IPS DF 6.9 (cell line): ENCODE data around the gene C16orf74.

Experiments used
- DNase-seq: peaks from one replicate; pipeline ENCODE4 v3.0.0-alpha.2; 2013; ENCODE audit warnings: low read depth, low spot score
- H3K27ac ChIP-seq: one replicate; pipeline ENCODE4 v1.5.1; 2013; ENCODE audit warnings: low read length, control low read depth
- H3K27me3 ChIP-seq: 2 replicates; pipeline ENCODE4 v1.6.1; 2013; ENCODE audit warnings: mild to moderate bottlenecking, low read length; ENCODE audit not compliant: control insufficient read depth, insufficient read depth
- H3K36me3 ChIP-seq: 2 replicates; pipeline ENCODE4 v1.6.1; 2013; ENCODE audit warnings: low read length; ENCODE audit not compliant: control insufficient read depth, insufficient read depth
- H3K4me1 ChIP-seq: 2 replicates; pipeline ENCODE4 v1.6.1; 2013; ENCODE audit warnings: low read length; ENCODE audit not compliant: control insufficient read depth, insufficient read depth
- H3K4me3 ChIP-seq: 2 replicates; pipeline ENCODE4 v1.5.1; 2013; ENCODE audit warnings: mild to moderate bottlenecking, low read length
- H3K9me3 ChIP-seq: 2 replicates; pipeline ENCODE4 v1.6.1; 2013; ENCODE audit warnings: low read length, inconsistent platforms; ENCODE audit not compliant: control insufficient read depth, insufficient read depth
- WGBS: extraction: QIAGEN DNeasy Blood & Tissue Kit; methylation state at CpG from one replicate; pipeline ENCODE4 v1.1.7; 2013; ENCODE audit warnings: mixed read lengths, missing lambda C conversion rate; ENCODE audit not compliant: insufficient read length, insufficient coverage; 5-methylcytosine and 5-hydroxymethylcytosine counted together

The C16orf74 gene

DNA sequence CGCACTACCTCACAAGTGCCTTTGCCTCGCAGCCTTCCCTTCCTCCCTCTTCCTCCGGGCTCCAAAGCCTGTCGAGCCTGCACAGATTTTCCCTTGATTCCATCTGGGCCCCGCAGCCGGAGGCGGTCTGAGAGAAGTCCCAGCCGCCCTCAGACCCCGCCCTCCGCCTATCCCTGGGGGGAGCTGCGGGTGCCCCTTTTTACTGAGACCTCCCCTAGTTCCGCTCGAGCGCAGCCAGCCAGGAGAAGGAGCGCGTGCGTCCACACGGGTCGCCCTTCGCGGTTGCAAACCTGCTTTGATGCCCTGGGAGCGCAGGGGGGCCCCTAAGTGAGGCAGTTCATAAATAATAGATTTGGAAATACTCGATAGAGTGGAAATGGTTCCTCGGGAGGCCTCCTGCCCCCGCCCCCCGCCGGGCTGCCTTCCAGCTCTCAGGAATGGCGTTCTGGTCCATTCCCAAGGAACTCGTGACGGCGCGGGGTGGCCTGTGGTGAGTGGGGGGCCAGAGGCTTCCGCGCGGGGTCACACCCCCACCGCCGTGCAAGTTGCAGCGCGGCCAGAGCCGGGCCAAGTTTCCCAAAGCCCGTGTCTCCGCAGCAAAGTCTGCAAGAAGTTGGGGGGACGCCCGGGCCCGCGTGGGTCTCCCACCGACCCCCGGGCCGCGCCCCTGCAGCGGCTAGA lies 610 bp downstream of the C16orf74 start:
- Histone ChIP-seq H3K4me1 (peaks cover 15% of the 10 kb centered on the region), H3K4me3 (peak overlapping the region; percentile 47; the same call in 1 of the 2 replicates), H3K27me3 (peaks cover 6% of the 10 kb centered on the region), H3K27ac (no peak overlapping the region), H3K9me3 (no peaks in the 10 kb centered on the region), H3K36me3 (no peaks in the 10 kb centered on the region)
- WGBS: no CpG with 5 or more reads among the region's 51 CpGs
- no peak for DNase-seq

DNA sequence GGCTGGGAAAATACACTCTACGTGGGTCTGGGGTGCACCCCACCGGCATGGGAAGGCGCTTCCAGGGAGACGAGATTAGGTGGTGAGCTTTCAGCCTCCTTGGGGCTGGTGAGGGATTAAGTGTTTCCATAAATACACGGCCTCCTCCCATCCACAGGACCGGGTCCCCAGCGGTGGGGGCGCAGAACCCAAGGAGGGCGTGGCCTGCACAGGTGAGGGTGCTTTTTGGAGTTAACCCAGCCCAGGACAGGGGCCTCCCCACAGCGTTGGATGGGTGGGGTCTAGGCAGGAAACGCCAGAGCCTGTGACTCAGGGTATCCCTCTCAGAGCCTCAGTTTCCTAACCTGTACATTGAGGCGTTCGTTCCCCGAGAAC lies 1.1 kb downstream of the C16orf74 start:
- Histone ChIP-seq H3K27me3 (peaks cover 6% of the 10 kb centered on the region), H3K9me3 (no peaks in the 10 kb centered on the region), H3K4me1 (peaks cover 15% of the 10 kb centered on the region), H3K27ac (no peak overlapping the region), H3K36me3 (no peaks in the 10 kb centered on the region), H3K4me3 (peak overlapping the region; percentile 47; the same call in 1 of the 2 replicates)
- WGBS: no CpG with 5 or more reads among the region's 14 CpGs
- no peak for DNase-seq

DNA sequence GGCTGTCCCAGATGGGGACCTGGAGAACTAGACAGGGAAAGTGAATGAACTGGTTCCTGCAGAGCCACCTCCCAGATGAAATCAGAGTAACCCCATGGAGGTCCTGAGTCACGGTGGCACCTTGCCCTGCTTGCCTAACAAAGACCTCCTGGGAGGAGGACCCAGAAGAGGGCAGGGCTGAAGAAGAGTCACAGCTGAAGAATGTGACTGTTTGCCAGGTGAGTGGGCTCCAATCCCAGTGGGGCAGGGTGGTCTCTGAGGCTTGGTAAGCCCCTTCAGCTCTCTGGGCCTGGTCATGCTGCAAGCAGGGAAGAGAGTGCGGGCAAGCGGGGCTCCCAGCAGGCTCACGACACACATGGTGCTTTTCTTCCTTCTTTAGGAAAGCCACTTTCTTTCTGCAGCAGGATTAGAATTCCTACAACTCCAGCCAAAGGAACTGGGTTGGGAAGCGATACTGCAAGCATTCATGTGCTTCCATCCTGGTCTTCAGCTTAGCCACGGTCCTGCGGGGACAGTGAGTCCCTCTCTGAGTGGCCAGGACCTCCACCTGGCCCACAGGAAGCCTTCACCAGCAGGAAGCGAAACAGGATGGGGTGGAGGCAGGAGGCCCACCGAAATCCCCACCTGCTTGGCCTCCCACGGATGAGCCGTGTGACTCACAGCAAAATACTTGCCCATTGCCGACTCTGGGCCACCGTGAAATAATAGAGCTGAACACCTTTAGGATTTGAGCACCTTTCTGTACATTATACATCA lies 4.3 kb downstream of the C16orf74 start:
- Histone ChIP-seq H3K27me3 (peaks cover 3% of the 10 kb centered on the region), H3K27ac (no peak overlapping the region), H3K36me3 (no peaks in the 10 kb centered on the region), H3K4me3 (no peak overlapping the region), H3K4me1 (peaks cover 9% of the 10 kb centered on the region), H3K9me3 (no peaks in the 10 kb centered on the region)
- no CpG with 5 or more reads among the region's 13 CpGs for WGBS
- no peak for DNase-seq

DNA sequence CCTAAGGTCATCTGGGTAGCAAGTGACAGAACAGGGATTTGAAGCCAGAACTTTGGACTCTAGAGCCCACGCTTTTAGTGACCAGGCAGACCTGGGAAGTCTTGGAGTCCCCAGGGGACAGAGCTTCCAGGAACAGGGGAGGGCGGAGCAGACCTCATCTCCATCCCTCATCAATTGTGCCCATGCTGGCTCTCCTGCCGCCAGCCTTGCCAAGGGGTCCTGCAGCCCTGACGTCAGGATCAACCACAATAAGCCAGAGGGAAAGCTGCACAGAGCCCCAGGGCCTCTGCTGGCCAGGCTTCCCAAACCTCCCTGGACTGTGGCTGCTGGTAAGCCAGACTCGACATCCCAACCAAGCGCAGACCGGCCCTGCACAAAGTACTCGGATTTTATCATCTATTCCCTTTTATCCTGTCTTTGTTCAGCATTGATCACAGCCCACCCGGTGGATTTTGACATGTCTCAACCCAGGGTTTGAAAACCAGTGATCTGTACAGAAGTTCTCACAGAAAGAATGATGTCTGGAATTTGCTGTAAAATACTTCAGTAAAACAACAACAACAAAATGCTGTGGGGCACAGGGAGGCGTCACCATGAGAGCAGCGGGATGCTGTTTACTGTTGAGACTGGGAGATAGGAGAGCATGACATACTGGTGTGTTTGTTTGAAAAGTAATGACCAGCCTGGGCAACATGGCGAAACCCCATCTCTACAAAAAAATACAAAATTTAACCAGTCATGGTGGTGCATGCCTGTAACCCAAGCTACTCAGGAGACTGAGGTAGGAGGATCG lies 11.8 kb downstream of the C16orf74 start:
- H3K27ac ChIP-seq: no peak overlapping the region
- H3K27me3 ChIP-seq: no peaks in the 10 kb centered on the region
- no peak overlapping the region for H3K4me3 ChIP-seq
- peaks cover 3% of the 10 kb centered on the region for H3K4me1 ChIP-seq
- no CpG with 5 or more reads among the region's 13 CpGs for WGBS
- H3K36me3 ChIP-seq: no peaks in the 10 kb centered on the region
- DNase-seq: no peak
- no peaks in the 10 kb centered on the region for H3K9me3 ChIP-seq

DNA sequence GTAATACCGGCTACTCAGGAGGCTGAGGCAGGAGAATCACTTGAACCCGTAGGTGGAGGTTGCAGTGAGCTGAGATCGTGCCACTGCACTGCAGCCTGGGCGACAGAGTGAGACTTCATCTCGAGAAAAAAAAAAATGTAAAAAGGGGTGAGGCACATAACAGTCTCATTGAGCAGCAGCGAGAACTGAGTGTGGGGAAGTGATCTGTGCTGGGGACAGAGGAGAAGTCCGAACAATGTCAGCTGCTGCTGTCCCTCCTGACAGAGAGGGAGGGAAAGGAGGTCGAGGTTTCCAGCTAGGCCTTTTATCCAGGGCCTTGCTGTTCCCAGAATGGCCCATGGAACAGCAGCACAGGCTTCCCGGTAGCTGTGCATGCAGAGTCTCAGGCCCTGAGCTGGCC lies 14.0 kb downstream of the C16orf74 start:
- WGBS: no CpG with 5 or more reads among the region's 9 CpGs
- Histone ChIP-seq H3K27me3 (no peaks in the 10 kb centered on the region), H3K9me3 (no peaks in the 10 kb centered on the region), H3K36me3 (no peaks in the 10 kb centered on the region), H3K27ac (no peak overlapping the region), H3K4me3 (no peak overlapping the region), H3K4me1 (peaks cover 4% of the 10 kb centered on the region)
- no peak for DNase-seq

DNA sequence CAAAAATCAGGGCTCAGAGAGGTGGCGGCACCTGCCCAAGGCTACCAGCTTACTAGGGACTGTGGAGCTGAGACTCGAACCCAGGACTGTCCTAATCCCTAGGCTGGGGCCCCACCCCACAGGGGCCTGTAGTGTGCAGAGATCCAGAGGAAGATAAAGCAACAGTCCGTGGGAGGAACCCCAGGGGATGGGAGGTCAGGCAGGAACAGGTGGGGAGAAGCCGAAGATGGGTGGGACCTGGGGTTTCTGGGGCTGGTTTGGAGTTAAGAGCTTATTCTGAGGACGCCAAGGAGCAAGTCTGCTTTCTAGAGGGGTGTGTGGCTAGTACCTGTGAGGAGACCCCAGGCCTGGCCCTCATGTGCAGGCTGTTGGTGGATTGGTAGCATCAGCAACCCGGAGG lies 14.9 kb downstream of the C16orf74 start:
- no peak overlapping the region for H3K27ac ChIP-seq
- no peaks in the 10 kb centered on the region for H3K9me3 ChIP-seq

DNA sequence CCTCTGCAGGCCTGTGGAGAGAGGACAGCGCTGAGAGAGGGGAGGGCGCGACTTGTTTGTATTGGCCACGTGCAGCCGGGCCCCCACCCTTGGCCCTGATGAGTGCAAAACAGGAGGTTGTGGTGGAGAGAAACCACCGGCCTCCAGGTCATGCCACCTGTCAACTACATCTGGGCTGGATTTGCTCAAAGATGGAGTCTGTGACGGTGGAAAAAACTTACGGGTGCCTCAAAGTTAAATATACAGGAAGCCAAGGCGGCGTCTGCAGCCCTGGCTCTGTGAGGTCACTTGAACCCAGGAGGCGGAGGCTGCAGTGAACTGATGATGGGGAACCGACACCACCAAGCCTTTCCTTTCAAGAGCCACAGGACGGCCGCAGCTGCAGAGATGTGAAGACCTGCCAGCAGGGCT lies 15.7 kb downstream of the C16orf74 start:
- Histone ChIP-seq H3K4me1 (peaks cover 4% of the 10 kb centered on the region), H3K27ac (no peak overlapping the region), H3K27me3 (no peaks in the 10 kb centered on the region), H3K36me3 (no peaks in the 10 kb centered on the region), H3K4me3 (no peak overlapping the region), H3K9me3 (no peaks in the 10 kb centered on the region)
- no peak for DNase-seq
- WGBS: no CpG with 5 or more reads among the region's 14 CpGs

More for the DNA sequence above, 14.9 kb downstream of the C16orf74 start:
- H3K4me3 ChIP-seq: no peak overlapping the region
- H3K27me3 ChIP-seq: no peaks in the 10 kb centered on the region
- H3K4me1 ChIP-seq: peaks cover 4% of the 10 kb centered on the region
- DNase-seq: no peak
- no peaks in the 10 kb centered on the region for H3K36me3 ChIP-seq
- no CpG with 5 or more reads among the region's 6 CpGs for WGBS

DNA sequence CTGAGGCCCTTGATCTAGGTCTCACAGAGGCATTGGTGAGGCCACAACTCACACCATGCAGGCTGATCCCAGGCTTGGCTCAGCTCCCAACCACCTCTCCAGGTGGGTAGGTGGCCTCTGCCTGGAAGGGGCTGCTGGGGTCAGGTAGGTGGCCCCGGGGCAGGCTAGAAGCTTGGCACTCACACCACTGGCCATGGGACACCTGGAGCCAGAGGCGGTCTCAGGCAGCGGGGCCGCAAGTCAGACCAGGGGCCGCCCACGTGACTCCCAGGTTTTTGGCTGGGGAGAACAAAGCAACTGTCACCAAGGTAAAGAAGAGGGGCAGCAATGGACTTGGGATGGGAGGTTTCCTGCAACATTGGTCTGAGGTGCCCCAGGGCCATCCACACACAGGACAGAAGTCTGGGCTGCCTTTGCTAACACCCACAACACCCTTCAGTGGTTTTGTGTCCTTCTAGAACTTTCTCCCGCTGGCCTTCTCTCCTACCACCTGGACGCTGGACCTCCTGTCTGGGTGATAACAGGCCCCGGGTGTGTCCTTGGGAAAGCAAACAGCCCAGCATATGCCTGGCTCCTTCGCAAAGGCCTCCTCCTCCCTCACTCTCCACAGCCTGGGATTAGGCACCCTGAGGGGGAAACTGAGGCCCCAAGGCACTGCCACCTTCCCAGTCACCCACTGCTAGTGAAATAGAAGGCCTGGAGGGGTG lies 16.4 kb downstream of the C16orf74 start:
- Histone ChIP-seq H3K27ac (no peak overlapping the region), H3K4me1 (peaks cover 4% of the 10 kb centered on the region), H3K27me3 (no peaks in the 10 kb centered on the region), H3K36me3 (no peaks in the 10 kb centered on the region), H3K9me3 (no peaks in the 10 kb centered on the region), H3K4me3 (no peak overlapping the region)
- no CpG with 5 or more reads among the region's 10 CpGs for WGBS
- no peak for DNase-seq

DNA sequence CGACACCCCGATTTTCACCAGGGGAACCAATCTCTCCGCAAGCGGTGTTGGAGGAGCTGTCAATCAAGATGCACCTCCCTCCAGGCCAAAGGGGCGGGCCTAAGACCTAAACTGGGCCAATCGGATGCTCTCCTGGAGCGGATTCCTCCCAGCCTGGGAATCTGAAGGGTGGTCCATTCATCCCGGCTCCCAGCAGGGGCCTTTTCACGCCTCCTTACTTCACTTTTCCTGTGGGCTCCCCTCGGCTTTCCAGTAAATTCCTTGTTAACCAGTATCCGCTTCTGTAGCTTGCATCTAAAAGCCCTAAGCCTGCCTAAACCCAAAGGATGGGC lies 17.1 kb downstream of the C16orf74 start:
- DNase-seq: peak; percentile 84
- H3K36me3 ChIP-seq: no peaks in the 10 kb centered on the region
- no peaks in the 10 kb centered on the region for H3K27me3 ChIP-seq
- no CpG with 5 or more reads among the region's 11 CpGs for WGBS
- H3K27ac ChIP-seq: no peak overlapping the region
- H3K9me3 ChIP-seq: no peaks in the 10 kb centered on the region
- H3K4me1 ChIP-seq: peaks cover 6% of the 10 kb centered on the region
- no peak overlapping the region for H3K4me3 ChIP-seq

DNA sequence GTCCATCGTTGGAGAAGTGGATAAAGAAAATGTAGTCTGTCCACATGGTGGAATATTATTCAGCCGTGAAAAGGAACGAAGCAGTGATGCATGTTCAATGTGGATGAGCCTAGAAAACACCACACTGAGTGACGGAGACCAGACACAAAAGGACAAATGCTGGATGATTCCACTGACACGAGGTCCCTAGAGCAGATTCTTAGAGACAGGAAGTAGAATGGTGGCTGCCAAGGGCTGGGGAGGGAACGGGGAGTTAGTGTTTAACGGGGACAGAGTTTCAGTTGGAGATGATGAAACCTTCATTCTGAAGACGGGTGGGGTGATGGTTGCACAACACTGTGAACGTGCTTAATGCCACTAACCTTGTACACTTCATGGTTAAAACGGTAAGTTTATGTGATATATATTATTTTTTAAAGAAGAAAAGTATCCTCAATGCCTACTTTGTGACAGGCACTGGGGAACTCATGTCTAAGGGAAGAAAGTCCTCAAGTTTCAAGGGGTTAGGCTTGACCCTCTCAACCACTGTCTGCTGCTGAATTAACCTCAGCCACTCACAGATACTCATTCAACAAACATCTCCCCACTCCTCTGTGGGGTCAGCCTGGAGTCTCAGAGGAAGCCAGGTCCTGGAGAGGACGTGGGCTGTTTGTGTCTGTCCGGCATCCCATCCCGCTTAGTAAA lies 17.6 kb downstream of the C16orf74 start:
- no CpG with 5 or more reads among the region's 13 CpGs for WGBS

More for the DNA sequence above, 17.6 kb downstream of the C16orf74 start:
- Histone ChIP-seq H3K27ac (no peak overlapping the region), H3K4me1 (peaks cover 6% of the 10 kb centered on the region), H3K4me3 (no peak overlapping the region), H3K9me3 (no peaks in the 10 kb centered on the region), H3K27me3 (no peaks in the 10 kb centered on the region), H3K36me3 (no peaks in the 10 kb centered on the region)
- DNase-seq: no peak
